ENCODE results near the gene TUBA3D. TPM values are rescaled to one million over a fixed set of nuclear protein-coding genes. Genes with fewer than 3 reads are reported as not detected.

Gene TUBA3D
- total RNA-seq, 1 donor from 2014 or later: not detected

Other genes starting within 250 kb of the TUBA3D start
- 1.8 TPM for gene RAB6D, start 112.0 kb upstream of the TUBA3D start, total RNA-seq
- 80.0 TPM for gene MZT2A, start 16.3 kb downstream of the TUBA3D start, total RNA-seq
- 11.5 TPM for gene CCDC74A, start 51.8 kb downstream of the TUBA3D start, total RNA-seq